ENCODE measurements around the gene SH3D21.

SH3D21 gene

GRCh38 chr1:36337830-36338229 lies 31.7 kb downstream of the SH3D21 start:
- H2AFZ ChIP-seq (ENCODE audit: low read depth, low read length), result no peak overlapping the region
- H3K27me3 ChIP-seq (ENCODE audit: low read depth, low read length), result 0 out of 2 replicates have a peak, but pooled peaks cover 4% of the 10 kb centered on the region
- no peak overlapping the region for H3K27ac ChIP-seq (ENCODE audit: low read length)
- no peak overlapping the region for H3K4me3 ChIP-seq (ENCODE audit: low read length)
- no peaks in the 10 kb centered on the region for H3K36me3 ChIP-seq (replicated peaks; ENCODE audit: low read depth, low read length)
- TF ChIP-seq CTCF (IDR thresholded peaks at IDR 0.05; ENCODE audit: low read depth, low read length) (no peak), EZH2phosphoT487 (IDR thresholded peaks at IDR 0.05; ENCODE audit: low read depth) (no peak)
- H3K4me2 ChIP-seq (ENCODE audit: low read length), result no peak overlapping the region
- H3K4me1 ChIP-seq (ENCODE audit: low read length), result no peaks in the 10 kb centered on the region
- no peaks in the 10 kb centered on the region for H3K79me2 ChIP-seq (ENCODE audit: low read length)
- no peak overlapping the region for H3K9ac ChIP-seq (ENCODE audit: low read length)
- no peaks in the 10 kb centered on the region for H4K20me1 ChIP-seq (ENCODE audit: insufficient read depth, low read length)
- H3K9me3 ChIP-seq (ENCODE audit: insufficient read depth, low read length), result no peaks in the 10 kb centered on the region

- 0 out of 2 replicates have a peak, but pooled peaks cover 4% of the 10 kb centered on the region for H3K27me3 ChIP-seq (ENCODE audit: low read depth, low read length)
- H3K4me3 ChIP-seq (ENCODE audit: low read length), result no peak overlapping the region
- H3K4me2 ChIP-seq (ENCODE audit: low read length), result no peak overlapping the region
- no peak overlapping the region for H2AFZ ChIP-seq (ENCODE audit: low read depth, low read length)
- H3K4me1 ChIP-seq (ENCODE audit: low read length), result no peaks in the 10 kb centered on the region
- TF ChIP-seq CTCF (IDR thresholded peaks at IDR 0.05; ENCODE audit: low read depth, low read length) (no peak), EZH2phosphoT487 (IDR thresholded peaks at IDR 0.05; ENCODE audit: low read depth) (no peak)
- H4K20me1 ChIP-seq (ENCODE audit: insufficient read depth, low read length), result no peaks in the 10 kb centered on the region
- no peaks in the 10 kb centered on the region for H3K79me2 ChIP-seq (ENCODE audit: low read length)
- no peaks in the 10 kb centered on the region for H3K9me3 ChIP-seq (ENCODE audit: insufficient read depth, low read length)
- no peak overlapping the region for H3K27ac ChIP-seq (ENCODE audit: low read length)
- H3K9ac ChIP-seq (ENCODE audit: low read length), result no peak overlapping the region
- H3K36me3 ChIP-seq (replicated peaks; ENCODE audit: low read depth, low read length), result no peaks in the 10 kb centered on the region
These were observed 33.0 kb downstream of the SH3D21 start for GRCh38 chr1:36339215-36339614.

- H3K9ac ChIP-seq (ENCODE audit: low read length), result no peak overlapping the region
- no peak overlapping the region for H2AFZ ChIP-seq (ENCODE audit: low read depth, low read length)
- no peaks in the 10 kb centered on the region for H4K20me1 ChIP-seq (ENCODE audit: insufficient read depth, low read length)
- H3K79me2 ChIP-seq (ENCODE audit: low read length), result no peaks in the 10 kb centered on the region
- H3K4me3 ChIP-seq (ENCODE audit: low read length), result no peak overlapping the region
- no peaks in the 10 kb centered on the region for H3K9me3 ChIP-seq (ENCODE audit: insufficient read depth, low read length)
- no peaks in the 10 kb centered on the region for H3K4me1 ChIP-seq (ENCODE audit: low read length)
- no peak overlapping the region for H3K27ac ChIP-seq (ENCODE audit: low read length)
- H3K27me3 ChIP-seq (ENCODE audit: low read depth, low read length), result 0 out of 2 replicates have a peak, but pooled peaks cover 4% of the 10 kb centered on the region
- H3K4me2 ChIP-seq (ENCODE audit: low read length), result no peak overlapping the region
- H3K36me3 ChIP-seq (replicated peaks; ENCODE audit: low read depth, low read length), result no peaks in the 10 kb centered on the region
- no peak for TF ChIP-seq CTCF (IDR thresholded peaks at IDR 0.05; ENCODE audit: low read depth, low read length)
- no peak for TF ChIP-seq EZH2phosphoT487 (IDR thresholded peaks at IDR 0.05; ENCODE audit: low read depth)
These were observed 33.4 kb downstream of the SH3D21 start for GRCh38 chr1:36339615-36340014.

GRCh38 chr1:36341626-36342320 lies 35.6 kb downstream of the SH3D21 start:
- H3K27me3 ChIP-seq (ENCODE audit: low read depth, low read length), result no peaks in the 10 kb centered on the region
- no peak overlapping the region for H2AFZ ChIP-seq (ENCODE audit: low read depth, low read length)
- TF ChIP-seq CTCF (IDR thresholded peaks at IDR 0.05; ENCODE audit: low read depth, low read length) (no peak), EZH2phosphoT487 (IDR thresholded peaks at IDR 0.05; ENCODE audit: low read depth) (no peak)
- H3K4me1 ChIP-seq (ENCODE audit: low read length), result no peaks in the 10 kb centered on the region
- H3K4me3 ChIP-seq (ENCODE audit: low read length), result no peak overlapping the region
- H3K27ac ChIP-seq (ENCODE audit: low read length), result no peak overlapping the region
- H3K36me3 ChIP-seq (replicated peaks; ENCODE audit: low read depth, low read length), result no peaks in the 10 kb centered on the region
- H3K9ac ChIP-seq (ENCODE audit: low read length), result no peak overlapping the region
- H3K4me2 ChIP-seq (ENCODE audit: low read length), result no peak overlapping the region
- H3K9me3 ChIP-seq (ENCODE audit: insufficient read depth, low read length), result no peaks in the 10 kb centered on the region
- H3K79me2 ChIP-seq (ENCODE audit: low read length), result no peaks in the 10 kb centered on the region
- no peaks in the 10 kb centered on the region for H4K20me1 ChIP-seq (ENCODE audit: insufficient read depth, low read length)

Data from OCI-LY3 (cell line).